ELF-1 (cell line): ENCODE data around the gene PTPN13.
"Not testable (repeated sequence)": the region's sequence is repeated elsewhere in the genome, so short reads cannot be mapped to it uniquely, and the experiment has no call there.

Experiments
- DNase-seq: peaks from one replicate; pipeline ENCODE4 v3.0.0-alpha.2; 2016; ENCODE audit warnings: low read depth, low spot score

PTPN13 gene

GRCh38 chr4:86644892-86645291, 50.8 kb downstream of the PTPN13 start:
- DNase-seq = no peak

GRCh38 chr4:86652332-86652932, 58.3 kb downstream of the PTPN13 start:
- DNase-seq = no peak

GRCh38 chr4:86653237-86653865, 59.2 kb downstream of the PTPN13 start:
- DNase-seq = peak; percentile 15

GRCh38 chr4:86656781-86657180, 62.7 kb downstream of the PTPN13 start:
- not testable (repeated sequence) for DNase-seq

- DNase-seq = no peak
These were observed 63.3 kb downstream of the PTPN13 start for GRCh38 chr4:86657382-86657781.

GRCh38 chr4:86657910-86658309, 63.8 kb downstream of the PTPN13 start:
- DNase-seq = no peak

GRCh38 chr4:86660401-86660800, 66.3 kb downstream of the PTPN13 start:
- DNase-seq = no peak

GRCh38 chr4:86661006-86661405, 66.9 kb downstream of the PTPN13 start:
- no peak for DNase-seq

- DNase-seq = no peak
These were observed 67.3 kb downstream of the PTPN13 start for GRCh38 chr4:86661418-86661817.

- DNase-seq = no peak
These were observed 70.8 kb downstream of the PTPN13 start for GRCh38 chr4:86664959-86665358.

- no peak for DNase-seq
These were observed 76.2 kb downstream of the PTPN13 start for GRCh38 chr4:86670298-86670697.

GRCh38 chr4:86670756-86671155, 76.6 kb downstream of the PTPN13 start:
- DNase-seq = no peak

- no peak for DNase-seq
These were observed 81.4 kb downstream of the PTPN13 start for GRCh38 chr4:86675548-86675947.

GRCh38 chr4:86678796-86679195, 84.7 kb downstream of the PTPN13 start:
- no peak for DNase-seq

- no peak for DNase-seq
These were observed 85.3 kb downstream of the PTPN13 start for GRCh38 chr4:86679441-86679840.

- DNase-seq = no peak
These were observed 89.1 kb downstream of the PTPN13 start for GRCh38 chr4:86683167-86683566.

- no peak for DNase-seq
These were observed 89.9 kb downstream of the PTPN13 start for GRCh38 chr4:86683983-86684382.

- no peak for DNase-seq
These were observed 91.3 kb downstream of the PTPN13 start for GRCh38 chr4:86685401-86685800.

- DNase-seq = no peak
These were observed 92.6 kb downstream of the PTPN13 start for GRCh38 chr4:86686741-86687140.

GRCh38 chr4:86688026-86688425, 93.9 kb downstream of the PTPN13 start:
- DNase-seq = no peak

GRCh38 chr4:86704601-86705000, 110.5 kb downstream of the PTPN13 start:
- DNase-seq = no peak

GRCh38 chr4:86706923-86707597, 112.9 kb downstream of the PTPN13 start:
- DNase-seq = no peak

- DNase-seq = no peak
These were observed 123.5 kb downstream of the PTPN13 start for GRCh38 chr4:86717651-86718050.
